Measurements from ENCODE around the gene PLEKHH2. TPM values are rescaled to one million over a fixed set of nuclear protein-coding genes. Genes with fewer than 3 reads are reported as not detected.
A peak's percentile ranks its signal among the peaks of the same experiment; 100 is the strongest.

PLEKHH2 gene
- total and polyA plus RNA-seq, 2 of the 13 experiments (the other 11 are each of a cell fraction or from before 2014, with no cell fraction given): 1.1 to 3.0 TPM

GRCh38 chr2:43724728-43725526, 87.9 kb downstream of the PLEKHH2 start:
- H3K79me2 ChIP-seq (ENCODE audit: insufficient read depth, low read length): no peaks in the 10 kb centered on the region
- ATAC-seq: peak; percentile 65
- H3K36me3 ChIP-seq (replicated peaks in 1 of 2; ENCODE audit: control insufficient read depth in 1 of 2, insufficient read depth in 2 of 2, low read length in 2 of 2): no peaks in the 10 kb centered on the region
- H3K9ac ChIP-seq (ENCODE audit: insufficient read depth, low read depth, low read length): no peak overlapping the region
- TF ChIP-seq FOXO1 (CRISPR knock-in tag; IDR thresholded peaks at IDR 0.05) (no peak), ZSCAN25 (CRISPR knock-in tag; IDR thresholded peaks at IDR 0.05) (no peak), REL (CRISPR knock-in tag; conservative IDR thresholded peaks at IDR 0.05) (no peak), BCLAF1 (IDR thresholded peaks at IDR 0.05) (no peak), ZMAT3 (CRISPR knock-in tag; conservative IDR thresholded peaks at IDR 0.05) (no peak), ZNF207 (IDR thresholded peaks at IDR 0.05; ENCODE audit: borderline replicate concordance) (no peak), HMG20A (CRISPR knock-in tag; IDR thresholded peaks at IDR 0.05; ENCODE audit: borderline replicate concordance) (no peak), ZNF142 (CRISPR knock-in tag; IDR thresholded peaks at IDR 0.05) (no peak)
- intact Hi-C loops (cut with micrococcal nuclease; ENCODE audit: unreplicated experiment) (no loop called here), in situ Hi-C loops (cut with HindIII; ENCODE audit: extremely low pct_ligation_motif_present, low pct_unique_long_range_greater_than_20kb) (no loop called here)
- no peaks in the 10 kb centered on the region for H3K27me3 ChIP-seq (ENCODE audit: control insufficient read depth in 1 of 2, insufficient read depth in 2 of 2, low read length in 2 of 2)
- H3K4me3 ChIP-seq (replicated peaks in 1 of 3; ENCODE audit: insufficient read depth in 1 of 3, low read depth in 2 of 3, low read length in 3 of 3): no peak overlapping the region
- no peak for FAIRE-seq
- no TSS peak for BruUV-seq (replicated peaks)
- no peak overlapping the region for H3K4me2 ChIP-seq (ENCODE audit: low read depth, low read length)
- no peaks in the 10 kb centered on the region for H4K20me1 ChIP-seq (ENCODE audit: insufficient read depth, low read length)
- peaks cover 26% of the 10 kb centered on the region for H3K4me1 ChIP-seq (ENCODE audit: insufficient read depth, low read length)
- no peaks in the 10 kb centered on the region for H3K9me3 ChIP-seq (ENCODE audit: low read length)
- H2AFZ ChIP-seq (ENCODE audit: low read length): no peak overlapping the region
- ChIA-PET POLR2A (interaction anchor here (1.4 kb wide), 1 partner anchor 129 kb away, joined by 5 read pairs; the partner anchor contains the start of gene THADA), CTCF (ENCODE audit: low intra/inter-chr PET ratio, low total read pairs) (no interaction called here)
- no peak overlapping the region for H3K27ac ChIP-seq (ENCODE audit: extremely low read length, insufficient read depth, low read length)
- 39% methylated on average over 4 of the region's 4 CpGs for WGBS (ENCODE audit: low lambda C conversion rate)
- DNase-seq (ENCODE audit: low spot score): no peak
